AG10803 (cell line): ENCODE data around the gene HEATR5A.

ENCODE experiments used
- DNase-seq: peaks from one replicate; pipeline ENCODE4 v3.0.0; 2010; ENCODE audit warnings: low read depth
- H3K4me3 ChIP-seq: 2 replicates; pipeline ENCODE4 v1.5.1; 2011; ENCODE audit warnings: mild to moderate bottlenecking, low read length, control low read depth
- TF ChIP-seq, protein P1 (sequence below): conservative IDR thresholded peaks from 2 replicates; pipeline ENCODE4 v1.5.1; 2011; ENCODE audit warnings: mild to moderate bottlenecking, low read length, control low read depth, inconsistent platforms

The HEATR5A gene

DNA sequence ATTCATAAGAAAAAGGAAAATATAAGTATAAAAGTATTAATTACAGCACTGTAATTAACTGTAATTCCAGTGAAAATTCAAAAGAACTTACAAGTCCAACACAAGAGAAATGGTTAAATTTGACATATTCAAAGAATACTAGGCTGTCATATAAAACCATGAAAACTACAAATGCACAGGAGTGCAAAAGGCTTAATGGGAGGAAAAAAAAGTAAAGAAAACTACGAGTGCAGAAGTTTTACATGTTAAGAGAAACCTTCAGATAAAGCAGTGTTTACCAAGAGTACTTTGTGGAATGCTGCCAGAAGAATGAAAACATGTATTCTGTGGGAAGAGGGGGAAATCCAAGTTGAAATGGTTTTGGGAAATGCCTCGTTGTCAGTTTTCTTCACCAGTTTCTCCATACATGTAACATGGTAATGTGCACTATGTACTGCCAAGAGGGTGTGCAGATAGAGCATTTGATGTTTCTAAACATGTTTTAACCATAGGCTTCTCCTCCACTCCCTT is 9.1 kb downstream of the HEATR5A start:
- no peak overlapping the region for H3K4me3 ChIP-seq
- peak; percentile 43 for DNase-seq
- TF ChIP-seq, protein P1, sequence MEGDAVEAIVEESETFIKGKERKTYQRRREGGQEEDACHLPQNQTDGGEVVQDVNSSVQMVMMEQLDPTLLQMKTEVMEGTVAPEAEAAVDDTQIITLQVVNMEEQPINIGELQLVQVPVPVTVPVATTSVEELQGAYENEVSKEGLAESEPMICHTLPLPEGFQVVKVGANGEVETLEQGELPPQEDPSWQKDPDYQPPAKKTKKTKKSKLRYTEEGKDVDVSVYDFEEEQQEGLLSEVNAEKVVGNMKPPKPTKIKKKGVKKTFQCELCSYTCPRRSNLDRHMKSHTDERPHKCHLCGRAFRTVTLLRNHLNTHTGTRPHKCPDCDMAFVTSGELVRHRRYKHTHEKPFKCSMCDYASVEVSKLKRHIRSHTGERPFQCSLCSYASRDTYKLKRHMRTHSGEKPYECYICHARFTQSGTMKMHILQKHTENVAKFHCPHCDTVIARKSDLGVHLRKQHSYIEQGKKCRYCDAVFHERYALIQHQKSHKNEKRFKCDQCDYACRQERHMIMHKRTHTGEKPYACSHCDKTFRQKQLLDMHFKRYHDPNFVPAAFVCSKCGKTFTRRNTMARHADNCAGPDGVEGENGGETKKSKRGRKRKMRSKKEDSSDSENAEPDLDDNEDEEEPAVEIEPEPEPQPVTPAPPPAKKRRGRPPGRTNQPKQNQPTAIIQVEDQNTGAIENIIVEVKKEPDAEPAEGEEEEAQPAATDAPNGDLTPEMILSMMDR = no peak

DNA sequence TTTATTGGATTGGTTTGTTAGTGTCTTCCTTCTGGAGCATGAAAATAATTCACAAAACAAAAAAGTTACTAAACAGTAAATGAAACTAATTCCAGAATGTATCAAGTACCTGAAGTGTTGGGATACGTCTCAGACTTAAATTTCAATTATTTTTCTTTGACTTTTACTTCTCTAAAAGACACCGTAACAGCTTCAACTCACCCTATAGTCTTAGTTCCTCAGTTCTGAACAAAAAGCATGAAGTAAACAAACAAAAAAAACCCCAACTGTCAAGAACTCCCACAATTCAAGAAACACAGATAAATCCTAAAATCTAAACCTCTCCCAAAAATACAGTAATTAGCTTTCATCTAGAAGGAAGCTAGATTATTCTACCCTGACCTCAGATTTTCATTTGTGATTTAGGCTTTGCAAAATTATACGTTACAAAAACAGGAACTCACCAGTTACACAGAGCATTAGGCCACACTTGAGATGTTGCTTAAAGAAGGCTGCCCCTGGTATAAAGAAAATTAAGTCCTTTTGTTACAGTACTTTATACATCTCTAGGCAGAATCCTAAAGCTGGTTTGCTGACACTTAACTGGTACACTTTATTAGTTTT is 10.2 kb downstream of the HEATR5A start:
- DNase-seq = no peak
- no peak overlapping the region for H3K4me3 ChIP-seq
- TF ChIP-seq, protein P1 = no peak

DNA sequence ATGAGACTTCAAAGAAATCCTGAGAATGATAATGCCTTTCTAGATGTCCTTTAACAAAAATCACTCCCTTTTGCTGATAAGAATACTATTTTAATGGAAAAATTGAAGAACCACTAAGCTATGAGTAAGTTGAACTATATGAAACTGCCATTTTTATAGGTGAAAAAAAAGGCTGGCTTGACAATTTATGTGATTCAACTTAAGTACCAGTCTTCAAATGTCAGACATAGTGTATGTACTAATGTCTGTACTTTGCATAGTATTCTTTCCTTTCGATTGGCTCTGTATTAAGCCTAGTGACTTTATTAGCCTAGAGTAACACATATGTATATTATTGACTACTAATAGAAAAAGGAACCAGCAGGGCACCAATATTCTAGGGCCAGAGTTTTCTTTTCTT is 11.9 kb downstream of the HEATR5A start:
- DNase-seq = no peak
- TF ChIP-seq, protein P1 = no peak
- no peak overlapping the region for H3K4me3 ChIP-seq

DNA sequence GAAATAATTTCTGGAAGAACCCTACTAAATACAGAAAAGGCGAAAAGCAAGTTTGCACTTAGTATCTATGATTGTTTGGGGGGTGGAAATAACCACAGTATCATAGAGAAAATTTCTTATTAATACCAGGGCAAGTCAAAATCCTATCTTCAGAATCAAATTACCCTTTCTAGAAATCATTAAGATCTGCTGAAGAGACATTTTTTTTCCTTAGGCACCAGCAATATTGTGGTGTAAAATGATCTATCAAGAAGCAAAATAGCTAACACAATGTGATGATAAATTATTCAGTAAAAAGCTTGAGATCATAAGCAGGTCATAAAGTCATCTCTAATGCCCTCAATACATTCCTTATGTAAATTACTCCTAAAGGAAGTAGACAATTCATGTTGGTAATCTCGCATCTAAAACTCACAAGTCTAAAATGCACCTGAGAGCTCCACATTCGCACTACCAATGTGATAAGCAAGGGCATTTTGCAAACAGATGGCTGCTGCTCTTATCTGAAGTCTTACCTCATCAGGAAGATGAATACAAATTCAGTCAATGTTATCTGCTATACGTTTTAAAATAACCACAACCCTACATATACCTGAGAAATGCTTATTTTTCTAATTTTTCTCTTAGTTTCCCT is 14.6 kb downstream of the HEATR5A start:
- DNase-seq = no peak
- TF ChIP-seq, protein P1 = no peak
- H3K4me3 ChIP-seq = no peak overlapping the region

DNA sequence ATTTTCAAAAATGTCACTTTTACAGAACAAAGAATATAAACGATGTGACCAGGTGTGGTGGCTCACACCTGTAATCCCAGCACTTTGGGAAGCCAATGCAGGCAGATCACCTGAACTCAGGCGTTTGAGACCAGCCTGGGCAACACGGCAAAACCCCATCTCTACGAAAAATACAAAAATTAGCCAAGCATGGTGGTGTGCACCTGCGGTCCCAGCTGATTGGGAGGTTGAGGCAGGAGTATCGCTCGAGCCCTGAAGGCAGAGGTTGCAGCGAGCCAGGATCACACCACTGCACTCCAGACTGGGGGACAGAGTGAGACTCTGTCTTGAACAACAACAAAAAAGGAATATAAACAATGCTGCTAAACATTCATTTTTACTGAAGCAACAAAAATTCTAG is 15.2 kb downstream of the HEATR5A start:
- no peak overlapping the region for H3K4me3 ChIP-seq
- DNase-seq = no peak
- TF ChIP-seq, protein P1 = no peak

DNA sequence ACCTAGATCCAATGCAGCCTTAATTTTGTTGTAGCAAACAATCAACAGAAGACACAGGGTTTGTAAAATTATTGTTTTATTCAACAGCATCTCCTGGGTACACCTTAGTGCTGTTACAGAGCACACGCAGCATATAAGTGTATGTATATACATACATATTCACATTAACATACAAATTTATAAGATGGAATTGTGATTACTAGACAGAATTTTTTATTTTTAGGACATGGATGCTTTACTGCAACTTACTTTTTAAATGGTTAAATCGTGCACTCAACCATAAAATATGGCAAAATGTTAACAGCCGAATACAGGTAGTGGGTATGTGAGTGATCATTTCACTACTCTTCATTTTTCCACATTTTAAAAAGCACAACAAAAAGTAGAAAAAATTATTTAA is 16.6 kb downstream of the HEATR5A start:
- no peak overlapping the region for H3K4me3 ChIP-seq
- TF ChIP-seq, protein P1 = no peak
- DNase-seq = no peak

DNA sequence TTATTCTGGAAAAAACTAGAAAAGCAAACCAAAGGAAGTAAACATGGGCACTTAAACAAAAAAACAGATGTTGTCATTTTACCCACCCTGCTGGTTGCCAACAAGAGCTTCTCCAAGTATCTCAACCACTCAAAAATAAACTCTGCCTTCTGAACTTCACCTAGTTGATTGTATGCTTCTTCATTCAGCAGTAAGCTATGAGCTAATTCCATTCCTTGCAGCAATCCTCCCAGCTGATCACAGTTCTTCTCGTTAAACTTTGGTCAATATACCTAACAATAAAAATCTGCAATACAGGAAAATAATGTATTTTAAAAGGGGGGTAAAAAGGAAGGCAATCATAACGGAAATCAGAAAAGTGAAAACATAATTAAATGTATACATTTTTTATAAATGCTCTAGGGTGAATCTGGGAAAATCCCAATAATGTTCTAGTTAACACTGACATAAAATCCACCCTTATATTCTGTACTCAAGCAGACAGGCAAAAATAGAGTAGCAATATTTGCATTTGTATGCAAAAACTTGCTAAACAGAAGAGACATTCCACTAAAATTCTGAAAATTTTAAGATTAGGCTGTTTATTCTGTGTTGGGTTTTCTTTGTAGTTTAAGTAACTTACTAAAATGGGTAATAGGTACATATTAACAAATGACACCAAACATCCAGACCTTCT is 17.4 kb downstream of the HEATR5A start:
- no peak overlapping the region for H3K4me3 ChIP-seq
- TF ChIP-seq, protein P1 = no peak
- no peak for DNase-seq
